ENCODE data around the gene MC2R. TPM values are rescaled to one million over a fixed set of nuclear protein-coding genes. Genes with fewer than 3 reads are reported as not detected.

The MC2R gene
- total RNA-seq, 1 experiment from 2014 or later: not detected

DNA sequence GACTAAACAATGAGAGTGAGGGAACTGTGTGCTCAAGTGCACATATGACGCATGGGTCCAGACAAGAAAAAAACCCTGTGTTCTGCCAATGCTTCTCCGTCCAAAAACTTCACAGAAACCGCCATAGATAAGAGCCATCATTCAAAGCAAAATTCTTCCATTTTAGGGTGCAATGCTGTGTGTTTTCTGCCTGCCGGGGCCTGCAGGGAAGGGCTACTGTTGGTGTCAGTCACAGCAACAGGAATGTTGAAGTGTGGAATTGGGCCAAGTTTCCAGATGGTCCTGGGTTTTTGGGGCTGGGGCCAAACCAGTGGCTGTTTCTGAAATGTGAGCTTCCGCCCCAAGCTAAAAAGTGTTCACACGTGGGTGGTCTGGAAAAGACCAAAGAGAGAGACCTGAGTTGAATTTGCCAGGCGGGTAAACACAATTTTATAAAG, 677 bp upstream of the MC2R start:
- BruUV-seq (replicated peaks): no TSS peak
- Mint-ChIP-seq H3K27ac (ENCODE audit: low read depth, unreplicated experiment) (no peak overlapping the region), H3K27me3 (ENCODE audit: insufficient read depth, unreplicated experiment) (no peaks in the 10 kb centered on the region), H3K36me3 (ENCODE audit: insufficient read depth, unreplicated experiment) (no peaks in the 10 kb centered on the region), H3K9me3 (ENCODE audit: unreplicated experiment) (peaks cover 10% of the 10 kb centered on the region), H3K4me3 (ENCODE audit: unreplicated experiment) (no peak overlapping the region), H3K4me1 (ENCODE audit: insufficient read depth, unreplicated experiment) (no peaks in the 10 kb centered on the region)
- CTCF ChIA-PET: interaction anchor here (0.7 kb wide), 1 partner anchor 177 kb away, joined by 3 read pairs; no protein-coding TSS in a partner anchor
- intact Hi-C loops (cut with micrococcal nuclease): no loop called here
- POLR2A ChIA-PET: no interaction called here
- TF ChIP-seq, protein P1, sequence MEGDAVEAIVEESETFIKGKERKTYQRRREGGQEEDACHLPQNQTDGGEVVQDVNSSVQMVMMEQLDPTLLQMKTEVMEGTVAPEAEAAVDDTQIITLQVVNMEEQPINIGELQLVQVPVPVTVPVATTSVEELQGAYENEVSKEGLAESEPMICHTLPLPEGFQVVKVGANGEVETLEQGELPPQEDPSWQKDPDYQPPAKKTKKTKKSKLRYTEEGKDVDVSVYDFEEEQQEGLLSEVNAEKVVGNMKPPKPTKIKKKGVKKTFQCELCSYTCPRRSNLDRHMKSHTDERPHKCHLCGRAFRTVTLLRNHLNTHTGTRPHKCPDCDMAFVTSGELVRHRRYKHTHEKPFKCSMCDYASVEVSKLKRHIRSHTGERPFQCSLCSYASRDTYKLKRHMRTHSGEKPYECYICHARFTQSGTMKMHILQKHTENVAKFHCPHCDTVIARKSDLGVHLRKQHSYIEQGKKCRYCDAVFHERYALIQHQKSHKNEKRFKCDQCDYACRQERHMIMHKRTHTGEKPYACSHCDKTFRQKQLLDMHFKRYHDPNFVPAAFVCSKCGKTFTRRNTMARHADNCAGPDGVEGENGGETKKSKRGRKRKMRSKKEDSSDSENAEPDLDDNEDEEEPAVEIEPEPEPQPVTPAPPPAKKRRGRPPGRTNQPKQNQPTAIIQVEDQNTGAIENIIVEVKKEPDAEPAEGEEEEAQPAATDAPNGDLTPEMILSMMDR (IDR thresholded peaks at IDR 0.05; ENCODE audit: unreplicated experiment): no peak
- peak; percentile 40 for DNase-seq (ENCODE audit: unreplicated experiment)

DNA sequence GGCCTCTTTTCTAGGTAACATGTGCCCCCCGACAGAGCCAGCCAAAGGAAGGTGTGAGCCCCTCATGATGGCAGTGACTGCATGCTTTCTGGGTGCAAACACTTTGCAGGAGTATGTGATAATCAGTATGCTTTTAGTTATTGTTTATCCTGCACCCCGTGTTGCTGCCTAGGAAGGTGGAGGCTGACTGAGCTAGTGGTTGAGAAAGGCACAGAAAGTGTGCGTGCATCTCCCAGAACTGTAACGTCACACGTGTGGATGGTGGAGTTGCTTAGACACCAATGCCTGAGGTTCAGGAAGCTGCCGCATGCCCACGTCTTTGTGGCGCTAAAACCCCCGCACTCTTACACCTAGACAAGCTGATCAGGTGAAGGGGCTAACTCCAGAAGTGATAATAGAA, 580 bp downstream of the MC2R start:
- DNase-seq (ENCODE audit: unreplicated experiment): no peak
- Mint-ChIP-seq H3K36me3 (ENCODE audit: insufficient read depth, unreplicated experiment) (no peaks in the 10 kb centered on the region), H3K4me3 (ENCODE audit: unreplicated experiment) (no peak overlapping the region), H3K27ac (ENCODE audit: low read depth, unreplicated experiment) (no peak overlapping the region), H3K27me3 (ENCODE audit: insufficient read depth, unreplicated experiment) (no peaks in the 10 kb centered on the region), H3K4me1 (ENCODE audit: insufficient read depth, unreplicated experiment) (no peaks in the 10 kb centered on the region), H3K9me3 (ENCODE audit: unreplicated experiment) (peaks cover 10% of the 10 kb centered on the region)
- ChIA-PET POLR2A (no interaction called here), CTCF (interaction anchor here (0.7 to 1.8 kb wide), 3 partner anchors 11 to 1101 kb away, joined by 3 to 5 read pairs (median 3); no protein-coding TSS in a partner anchor)
- TF ChIP-seq, protein P1 (IDR thresholded peaks at IDR 0.05; ENCODE audit: unreplicated experiment): no peak
- intact Hi-C loops (cut with micrococcal nuclease): no loop called here
- BruUV-seq (replicated peaks): no TSS peak

DNA sequence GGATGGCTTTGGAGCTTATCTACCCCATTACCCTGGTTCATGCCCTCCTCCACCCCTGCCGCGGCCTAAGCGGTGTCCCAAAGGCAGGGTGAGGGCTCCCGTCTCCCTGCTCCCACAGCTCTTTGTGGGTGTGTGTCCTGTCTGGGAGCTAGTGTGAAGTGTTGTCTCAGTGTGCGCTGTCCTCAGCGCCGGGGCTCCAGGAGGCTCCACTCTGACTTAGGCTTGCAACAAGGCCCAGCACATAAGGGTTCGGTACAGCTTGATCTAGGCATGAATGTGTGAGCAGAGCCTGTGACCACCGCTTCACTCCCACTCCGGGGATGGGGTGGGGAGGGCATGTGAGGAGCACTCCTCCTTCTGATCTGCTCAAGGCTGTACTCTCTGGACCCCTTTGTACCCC, 1.2 kb downstream of the MC2R start:
- CTCF ChIA-PET: interaction anchor here (1.8 kb wide), 1 partner anchor 12 kb away, joined by 5 read pairs; no protein-coding TSS in a partner anchor
- Mint-ChIP-seq H3K9me3 (ENCODE audit: unreplicated experiment) (peaks cover 10% of the 10 kb centered on the region), H3K27ac (ENCODE audit: low read depth, unreplicated experiment) (no peak overlapping the region), H3K4me1 (ENCODE audit: insufficient read depth, unreplicated experiment) (no peaks in the 10 kb centered on the region), H3K4me3 (ENCODE audit: unreplicated experiment) (no peak overlapping the region), H3K36me3 (ENCODE audit: insufficient read depth, unreplicated experiment) (no peaks in the 10 kb centered on the region), H3K27me3 (ENCODE audit: insufficient read depth, unreplicated experiment) (no peaks in the 10 kb centered on the region)
- POLR2A ChIA-PET: no interaction called here
- TF ChIP-seq, protein P1 (IDR thresholded peaks at IDR 0.05; ENCODE audit: unreplicated experiment): no peak
- no TSS peak for BruUV-seq (replicated peaks)
- no peak for DNase-seq (ENCODE audit: unreplicated experiment)
- intact Hi-C loops (cut with micrococcal nuclease): no loop called here

DNA sequence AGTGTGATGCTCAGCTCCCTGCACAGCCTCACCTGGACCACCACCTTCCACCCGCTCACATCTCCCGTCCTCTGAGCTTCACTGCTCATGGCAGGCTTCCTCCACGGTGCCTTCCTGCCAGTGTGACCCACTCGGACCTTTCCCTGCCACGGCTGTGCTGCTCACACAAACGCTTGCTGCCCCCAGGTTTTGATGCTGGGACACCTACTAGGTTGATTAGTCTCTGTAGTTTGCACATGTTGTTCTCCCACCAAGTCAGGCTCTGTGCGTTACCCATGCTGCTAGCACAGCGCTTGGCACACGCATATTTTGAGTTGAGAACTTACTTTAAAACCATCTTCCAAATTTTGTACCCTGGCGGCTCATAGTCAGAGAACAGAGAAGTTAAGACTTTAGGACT, 2.1 kb downstream of the MC2R start:
- ChIA-PET CTCF (interaction anchor here (1.8 kb wide), 1 partner anchor 13 kb away, joined by 5 read pairs; no protein-coding TSS in a partner anchor), POLR2A (no interaction called here)
- Mint-ChIP-seq H3K27me3 (ENCODE audit: insufficient read depth, unreplicated experiment) (no peaks in the 10 kb centered on the region), H3K9me3 (ENCODE audit: unreplicated experiment) (peaks cover 13% of the 10 kb centered on the region), H3K4me3 (ENCODE audit: unreplicated experiment) (no peak overlapping the region), H3K27ac (ENCODE audit: low read depth, unreplicated experiment) (no peak overlapping the region), H3K4me1 (ENCODE audit: insufficient read depth, unreplicated experiment) (no peaks in the 10 kb centered on the region), H3K36me3 (ENCODE audit: insufficient read depth, unreplicated experiment) (no peaks in the 10 kb centered on the region)
- intact Hi-C loops (cut with micrococcal nuclease): no loop called here
- no peak for DNase-seq (ENCODE audit: unreplicated experiment)
- TF ChIP-seq, protein P1 (IDR thresholded peaks at IDR 0.05; ENCODE audit: unreplicated experiment): no peak
- no TSS peak for BruUV-seq (replicated peaks)
